ENCODE measurements around the gene IGFBP1.

The IGFBP1 gene

DNA sequence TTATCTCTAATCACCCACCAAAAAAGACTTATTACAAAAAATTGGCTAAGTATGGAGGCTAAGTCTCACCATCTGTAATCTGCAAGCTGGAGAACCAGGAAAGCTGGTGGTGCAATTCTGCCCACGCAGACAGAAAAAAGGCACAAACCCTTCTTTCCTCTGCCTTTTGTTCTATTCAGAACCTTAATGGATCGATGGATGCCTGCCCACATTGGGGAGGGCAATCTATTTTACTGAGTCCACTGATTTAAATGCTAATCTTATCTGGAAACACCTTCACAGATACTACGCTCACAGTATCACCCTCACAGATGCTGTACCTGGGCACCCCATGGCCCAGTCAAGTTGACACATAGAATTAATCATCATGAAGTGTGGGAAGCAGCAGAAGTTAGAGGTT, 22.6 kb downstream of the IGFBP1 start:
- no peak for DNase-seq

DNA sequence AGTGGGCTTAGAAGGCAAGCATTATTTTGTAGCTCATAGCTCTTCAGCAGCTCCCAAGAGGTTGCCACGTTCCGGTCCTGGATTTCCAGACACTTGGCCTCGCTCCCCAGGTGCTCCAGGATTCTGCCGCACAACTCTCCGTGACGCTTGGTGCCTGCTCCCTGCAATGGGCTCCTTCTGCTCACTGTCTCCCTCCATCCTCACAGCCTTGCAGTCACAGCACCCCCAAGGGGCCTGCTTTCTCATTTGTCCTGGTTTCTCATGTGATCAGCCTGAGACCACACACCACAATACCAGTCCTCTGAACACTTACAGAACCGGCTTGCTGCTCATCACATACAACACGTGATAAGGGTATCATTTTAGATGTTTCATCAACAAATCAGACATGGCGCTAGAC, 23.0 kb downstream of the IGFBP1 start:
- DNase-seq = no peak

DNA sequence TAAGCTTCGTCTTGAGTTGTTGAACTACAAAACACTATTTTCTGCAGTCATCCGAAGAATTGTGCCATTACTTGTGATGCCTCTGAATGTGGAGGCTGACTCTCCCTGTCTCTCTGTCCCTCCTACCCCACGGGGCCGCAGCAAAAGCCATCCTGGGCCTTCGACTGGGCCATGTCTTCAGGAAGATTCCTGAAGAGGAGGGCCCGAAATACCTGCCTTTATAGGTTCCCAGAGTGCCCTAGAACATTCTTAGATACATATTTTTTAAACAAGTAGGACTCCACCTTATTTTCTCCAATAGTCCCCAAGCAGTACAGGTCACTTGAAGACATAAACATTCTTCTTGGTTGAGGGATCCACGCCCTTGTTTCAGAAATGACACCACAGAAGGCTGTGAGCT, 24.7 kb downstream of the IGFBP1 start:
- no peak for DNase-seq

DNA sequence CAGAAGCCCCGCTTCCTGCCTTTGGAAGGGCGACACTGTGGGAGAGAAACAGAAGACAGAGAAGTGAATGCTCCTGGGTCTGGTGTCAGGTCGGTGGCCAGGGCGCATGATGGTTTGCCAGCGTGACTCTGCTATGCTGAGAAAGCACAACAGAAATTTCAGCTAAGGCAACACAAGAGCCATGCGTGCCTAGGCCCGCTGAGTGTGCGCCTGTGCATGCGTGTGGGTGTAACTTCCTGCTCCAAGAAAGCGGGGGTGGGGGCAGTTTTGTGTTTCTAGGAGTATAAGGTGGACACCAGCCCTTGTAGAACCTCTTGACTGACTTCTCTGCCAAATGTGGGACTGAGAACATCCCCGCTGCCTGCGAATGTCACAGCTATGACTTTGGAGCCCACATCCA, 26.6 kb downstream of the IGFBP1 start:
- no peak for DNase-seq

DNA sequence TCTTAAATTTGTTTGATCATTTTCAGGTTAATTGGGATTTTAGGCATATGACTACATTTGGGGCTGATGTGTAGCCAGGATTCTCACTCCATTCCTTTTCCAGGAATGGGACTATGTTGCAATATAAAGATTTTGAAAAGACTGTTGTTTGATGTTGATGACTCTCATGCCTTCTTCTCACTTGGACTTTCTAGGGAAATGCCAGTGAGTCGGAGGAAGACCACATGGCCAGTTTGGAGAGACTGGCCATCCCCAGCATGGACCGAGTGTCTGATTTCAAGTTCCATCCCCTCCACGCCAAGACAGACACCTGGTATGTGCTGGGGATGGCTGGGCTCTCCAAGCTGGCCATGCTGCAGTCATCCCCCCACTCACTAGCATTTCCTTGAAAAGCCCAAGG, 27.3 kb downstream of the IGFBP1 start:
- no peak for DNase-seq

DNA sequence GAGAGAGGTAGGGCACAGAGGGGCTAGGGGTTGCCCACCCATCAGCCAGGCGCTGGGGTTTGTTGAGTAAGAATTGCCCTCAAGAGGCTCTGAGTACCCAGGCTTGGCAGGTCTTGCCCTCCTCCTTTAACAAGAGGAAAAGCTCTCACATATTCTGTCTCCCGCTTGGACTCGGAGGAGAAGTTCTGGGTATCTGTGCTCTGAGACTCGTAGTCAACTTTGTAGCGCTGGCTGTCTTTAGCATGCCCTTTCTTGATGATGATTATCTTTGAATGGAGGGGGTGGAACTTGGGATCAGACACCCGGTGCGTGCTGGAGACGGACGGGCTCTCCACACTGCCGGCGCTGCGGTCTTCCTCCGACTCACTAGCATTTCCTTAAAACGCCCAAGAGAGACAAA, 28.8 kb downstream of the IGFBP1 start:
- DNase-seq = no peak

DNA sequence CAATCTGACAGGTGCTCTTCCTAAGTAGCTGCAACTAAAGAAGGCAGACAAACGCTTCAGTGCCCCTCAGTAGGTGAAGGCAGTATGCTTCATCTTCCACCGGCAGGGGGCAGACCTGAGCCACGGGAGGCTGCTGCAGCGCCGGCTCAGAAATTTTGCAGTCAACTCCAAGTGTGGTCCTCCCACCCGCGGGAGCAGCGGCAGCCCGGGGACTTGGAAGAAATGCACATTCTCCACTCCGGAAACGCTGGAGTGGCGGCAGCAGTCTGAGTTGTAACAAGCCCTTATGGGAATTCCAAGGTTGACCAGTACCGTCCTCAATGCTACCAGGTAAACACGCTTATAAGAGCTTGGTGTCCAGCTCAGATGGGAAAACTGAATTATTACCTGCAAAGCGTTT, 29.4 kb downstream of the IGFBP1 start:
- DNase-seq = peak; percentile 47

DNA sequence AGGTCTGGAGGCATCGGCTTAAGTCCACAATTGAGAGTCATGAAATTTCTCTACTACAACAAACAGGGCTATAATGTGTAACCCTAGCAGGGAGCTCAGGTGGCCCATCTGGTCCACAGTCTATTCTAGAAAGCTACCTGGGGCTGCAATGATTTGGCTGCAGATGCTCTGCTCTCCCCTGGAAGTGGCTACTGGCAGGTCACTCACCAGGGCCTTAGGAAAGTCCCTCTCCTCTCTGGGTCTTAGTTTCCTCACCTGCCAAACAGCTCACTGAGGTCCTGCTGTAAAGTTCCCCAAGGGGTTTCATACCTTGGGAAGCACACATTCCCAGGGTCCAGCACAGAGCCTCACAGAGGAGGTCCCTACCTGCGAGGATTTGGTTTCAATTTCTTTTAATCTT, 30.3 kb downstream of the IGFBP1 start:
- no peak for DNase-seq

DNA sequence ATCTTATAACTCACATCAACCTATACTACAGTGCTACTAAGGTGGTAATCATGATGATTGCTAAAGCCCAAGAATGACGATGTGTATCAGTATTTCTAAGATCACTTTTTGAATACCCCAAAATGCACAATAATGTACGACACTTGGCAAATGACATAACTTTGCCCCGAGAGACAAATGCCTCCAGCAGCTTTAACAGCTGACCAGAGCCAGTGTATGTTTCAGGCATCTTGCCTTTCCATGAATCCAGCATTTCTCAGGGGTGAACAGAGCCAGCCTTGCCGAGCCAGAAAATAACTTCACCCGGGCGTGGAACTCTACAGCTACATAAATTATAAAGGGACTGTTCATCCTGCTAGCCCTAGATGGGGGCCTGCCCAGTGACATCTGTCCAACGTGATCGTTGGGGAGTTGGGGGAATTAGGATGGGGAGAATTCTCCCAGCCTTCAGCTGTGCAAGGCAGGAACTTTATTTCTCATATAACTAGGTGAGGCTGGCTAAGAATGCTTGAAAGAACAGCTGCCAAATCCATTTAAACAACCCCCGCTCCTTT, 31.0 kb downstream of the IGFBP1 start:
- no peak for DNase-seq

DNA sequence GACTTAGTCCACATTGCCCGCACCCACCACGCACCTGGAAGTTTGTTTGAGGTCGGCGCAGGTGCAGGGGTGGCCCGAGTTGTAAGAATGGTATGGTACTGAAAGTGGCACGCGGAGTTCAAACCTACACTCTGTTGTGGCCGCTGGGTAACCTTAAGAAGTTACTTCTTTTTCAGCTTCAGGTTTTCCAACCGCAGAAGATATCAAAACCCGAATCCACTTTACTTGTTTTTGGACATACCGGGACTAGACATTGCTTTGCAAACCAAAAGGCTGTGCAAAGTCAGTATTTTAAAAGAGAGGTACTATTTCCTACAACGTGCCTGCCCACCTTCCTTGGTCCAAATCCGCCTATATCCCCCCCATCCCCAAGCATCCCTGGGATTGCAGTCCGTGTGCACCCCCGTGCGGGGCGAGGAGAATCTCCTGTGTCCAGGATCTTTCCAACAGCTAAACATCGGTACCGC, 31.7 kb downstream of the IGFBP1 start:
- DNase-seq = no peak

DNA sequence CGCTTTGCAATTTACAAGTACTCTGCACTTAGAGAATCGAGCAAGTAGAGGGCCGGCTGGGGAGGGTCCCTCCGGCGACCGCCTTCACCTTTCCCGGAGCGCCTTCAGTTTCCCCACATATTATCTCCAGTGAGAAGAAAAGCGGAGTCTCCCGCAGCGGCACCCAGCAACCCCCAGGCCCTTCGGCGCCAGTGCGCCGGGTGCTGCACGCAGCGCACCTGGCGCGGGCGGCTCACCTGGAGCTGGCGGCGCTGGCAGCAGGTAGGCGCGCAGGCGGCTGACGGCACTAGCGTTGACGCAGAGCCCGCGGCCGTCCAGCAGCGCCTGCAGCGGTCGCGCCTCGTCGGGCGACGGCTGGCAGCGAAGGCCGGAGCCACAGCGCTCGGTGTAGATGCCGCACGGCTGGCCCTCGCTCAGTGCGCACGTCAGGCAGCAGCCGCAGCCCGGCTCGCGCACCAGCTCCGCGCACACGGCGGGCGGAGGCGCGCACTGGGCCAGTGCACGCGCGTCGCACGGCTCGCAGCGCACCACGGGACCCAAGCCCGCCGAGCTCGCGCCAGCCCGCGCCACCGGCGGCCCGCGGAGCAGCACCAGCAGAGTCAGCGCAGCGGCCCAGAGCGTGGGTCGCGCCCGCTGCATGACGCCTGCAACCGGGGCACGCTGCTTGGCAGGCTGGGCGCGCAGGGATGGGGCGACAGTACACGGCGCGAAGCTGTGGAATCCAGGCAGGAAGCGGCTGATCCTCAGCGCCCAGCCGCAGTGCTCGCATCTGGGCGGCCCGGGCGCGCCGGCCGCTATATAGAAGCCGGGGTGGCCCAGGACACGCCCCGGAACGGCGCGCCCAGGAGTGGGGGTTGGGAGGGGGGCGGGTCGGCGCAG, 32.5 kb downstream of the IGFBP1 start, which contains the start of gene IGFBP3:
Gene IGFBP3 (minus strand): TSS at position 771 of the 879 bp plus-strand sequence. CDS start 132 bp downstream, at position 639.
- peak; percentile 67 for DNase-seq

DNA sequence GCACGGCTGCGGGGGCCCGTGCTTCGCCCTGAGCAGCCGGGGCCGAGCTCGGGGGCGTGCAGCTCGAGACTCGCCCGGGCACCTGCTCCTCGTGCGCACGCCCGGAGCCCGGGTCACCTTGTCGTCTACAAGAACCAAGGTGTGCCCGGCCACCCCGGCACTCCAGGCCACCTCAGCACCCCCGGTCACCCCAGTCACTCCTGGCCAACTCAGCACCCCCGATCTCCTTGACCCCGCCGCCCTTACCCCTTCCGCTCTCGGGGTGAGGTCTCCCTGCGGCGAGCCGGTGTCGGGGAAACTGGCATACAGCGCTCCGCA, 33.1 kb downstream of the IGFBP1 start:
- DNase-seq = no peak

DNA sequence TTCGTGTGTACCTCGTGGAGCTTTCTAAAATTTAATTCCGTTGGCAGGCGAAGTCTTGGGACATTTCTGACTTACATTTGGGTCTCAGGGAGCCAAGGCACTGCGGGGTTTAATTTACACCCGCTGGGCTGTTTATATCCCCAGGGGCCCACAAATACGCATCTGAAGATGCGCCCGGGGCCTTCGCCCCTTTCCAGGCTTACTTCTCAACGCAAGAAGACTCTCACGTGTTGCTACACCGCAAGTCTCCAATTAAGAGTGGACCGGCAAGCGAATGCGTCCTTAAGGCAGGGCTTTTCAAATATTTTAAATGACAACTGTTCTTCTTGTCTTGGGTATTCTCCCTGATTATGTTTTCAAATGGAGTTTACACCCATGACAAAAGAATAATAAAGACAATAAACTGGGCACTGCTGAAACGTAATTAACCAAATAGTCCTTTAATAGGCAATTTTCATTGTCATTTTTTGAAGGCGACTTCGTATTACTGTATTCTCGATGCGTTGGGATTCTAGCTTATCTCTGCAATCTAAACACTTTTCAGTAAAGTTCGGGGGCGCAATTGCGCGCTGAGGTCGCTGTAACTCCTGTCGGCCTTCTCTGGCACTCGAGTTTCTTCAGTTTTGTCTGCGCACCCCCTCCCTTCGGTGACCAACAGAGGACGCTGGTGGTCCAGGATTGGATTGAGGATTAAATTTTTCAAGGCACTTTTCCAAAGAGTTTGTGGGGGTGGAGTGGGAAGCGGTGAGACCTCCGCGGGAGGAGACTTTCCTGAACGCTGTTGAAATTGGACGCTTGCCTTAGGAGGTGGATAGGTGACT, 33.6 kb downstream of the IGFBP1 start:
- DNase-seq = peak; percentile 74

DNA sequence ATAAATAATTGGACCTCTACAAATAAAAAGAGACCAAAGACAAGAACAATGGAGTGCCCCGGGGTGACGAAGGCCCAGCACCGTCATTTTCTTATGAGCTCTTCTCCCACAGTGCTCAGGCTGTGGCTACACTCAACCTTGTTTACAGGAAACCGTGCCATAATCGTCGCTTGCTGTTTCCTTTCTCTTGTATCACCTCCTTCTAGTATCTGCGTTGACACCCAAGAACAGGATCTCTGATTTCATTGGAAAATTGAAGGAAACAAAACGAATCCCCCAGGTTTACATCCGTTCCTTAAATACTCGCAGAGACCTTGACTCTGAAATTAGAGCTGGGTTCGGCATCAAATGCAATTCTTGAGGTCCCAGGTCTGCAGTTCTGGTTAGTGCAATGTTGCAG, 34.5 kb downstream of the IGFBP1 start:
- peak; percentile 26 for DNase-seq

DNA sequence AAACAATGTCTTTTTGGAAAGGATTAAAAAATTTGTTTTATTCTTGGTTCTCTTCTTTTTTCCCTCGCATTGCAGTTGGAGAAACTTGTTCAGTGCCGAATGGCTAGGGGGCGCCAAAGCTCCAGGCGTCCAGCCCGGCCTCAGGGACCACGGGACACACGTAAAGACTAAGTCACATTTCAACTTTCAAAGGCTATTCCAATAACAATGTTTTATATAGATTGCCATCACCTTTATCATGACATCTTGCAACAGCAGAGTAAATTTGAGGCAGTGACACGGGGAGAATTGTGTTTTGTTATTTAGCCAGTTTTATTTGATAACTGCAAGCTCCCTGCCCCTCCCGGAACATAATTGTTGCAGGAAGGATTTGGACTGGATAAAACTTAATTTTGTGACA, 35.0 kb downstream of the IGFBP1 start:
- DNase-seq = peak; percentile 58

DNA sequence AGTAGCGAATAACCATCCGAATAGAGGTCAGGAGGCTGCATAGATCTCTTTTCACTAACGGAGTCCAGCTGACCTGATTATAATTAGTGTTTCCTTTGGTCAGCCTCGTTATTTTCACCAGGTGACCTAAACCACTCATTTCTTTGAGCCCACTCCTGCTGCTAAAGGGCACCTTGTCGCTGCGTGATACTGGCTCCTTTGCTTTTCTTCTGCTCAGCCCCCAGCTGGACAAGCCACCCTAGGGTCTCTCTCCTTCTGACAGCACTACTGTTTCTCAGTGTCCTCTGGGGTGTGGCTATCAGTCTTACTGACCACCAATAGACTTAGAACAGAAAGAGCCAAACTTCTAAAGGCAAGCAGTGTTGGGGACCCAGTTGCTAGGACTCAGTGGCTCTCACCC, 35.5 kb downstream of the IGFBP1 start:
- no peak for DNase-seq

DNA sequence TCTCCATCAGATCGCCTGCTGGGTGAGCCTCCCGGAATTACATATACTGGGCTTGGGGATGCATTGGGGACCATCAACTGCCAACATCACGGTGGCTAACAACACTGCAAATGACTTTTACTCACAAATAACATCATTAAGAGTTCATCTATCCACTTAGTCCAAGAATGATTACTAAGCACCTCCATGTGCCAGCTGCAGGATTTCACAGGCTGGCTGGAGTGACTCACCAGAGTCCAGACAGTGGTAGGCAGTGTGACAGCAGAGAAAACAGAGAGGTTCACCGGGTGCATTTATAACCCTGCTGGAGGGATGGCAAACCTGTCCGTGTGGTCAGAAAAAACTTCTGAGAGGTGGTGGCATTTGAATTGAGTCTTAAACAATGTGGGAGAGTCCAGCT, 36.0 kb downstream of the IGFBP1 start:
- DNase-seq = peak; percentile 58

DNA sequence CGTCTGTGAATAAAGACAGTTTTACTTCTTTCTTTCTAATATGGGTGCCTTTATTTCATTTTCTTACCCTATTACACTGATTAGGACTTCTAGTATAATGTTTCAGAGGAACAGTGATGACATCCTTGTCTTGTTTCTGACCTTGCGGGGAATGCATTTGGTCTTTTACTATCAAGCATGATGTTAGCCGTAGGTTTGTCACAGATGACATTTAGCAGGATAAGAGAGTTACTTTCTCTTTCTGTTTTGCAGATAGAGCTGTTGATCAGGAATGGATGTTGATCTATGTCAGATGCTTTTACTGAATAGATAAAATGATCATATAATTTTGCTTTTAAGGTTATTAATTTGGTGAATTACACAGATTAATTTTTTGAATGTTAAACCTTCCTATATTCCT, 39.4 kb downstream of the IGFBP1 start:
- no peak for DNase-seq

DNA sequence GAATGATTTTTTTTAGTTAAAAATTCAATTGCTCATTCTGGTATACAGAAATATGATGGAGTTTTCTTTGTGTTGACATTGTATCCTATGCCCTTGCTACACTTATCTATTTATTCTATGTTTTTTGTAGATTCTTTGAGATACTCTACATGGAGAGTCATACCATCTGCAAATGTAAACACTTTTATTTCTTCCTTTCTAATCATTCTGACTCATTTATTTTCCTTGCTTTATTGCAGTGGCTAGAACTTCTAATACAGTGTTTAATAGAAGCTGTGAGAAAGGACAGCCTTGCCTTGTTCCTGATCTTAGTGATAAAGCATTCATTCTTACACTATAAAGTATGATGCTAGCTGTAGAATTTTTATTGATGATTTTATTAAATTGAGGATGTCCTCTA, 42.7 kb downstream of the IGFBP1 start:
- no peak for DNase-seq

DNA sequence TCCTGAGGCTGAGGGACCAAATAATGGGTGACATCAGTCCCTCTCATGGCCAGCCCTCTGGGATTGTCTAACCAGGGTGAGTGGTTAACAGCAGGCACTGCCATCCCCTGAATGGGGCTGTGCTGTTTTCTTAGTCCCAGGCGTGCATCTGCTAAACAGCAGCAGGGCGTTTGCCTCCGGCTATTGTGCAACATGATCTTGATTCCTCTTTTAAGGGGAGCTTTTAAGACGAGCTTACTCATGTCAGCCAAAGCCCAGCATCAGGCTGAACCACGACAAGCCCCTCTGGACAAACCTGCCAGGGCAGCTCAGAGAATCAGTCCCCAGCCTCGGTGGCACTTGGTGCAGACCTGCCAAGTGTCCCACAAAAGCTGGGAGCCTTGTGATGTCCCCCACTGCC, 49.0 kb downstream of the IGFBP1 start:
- DNase-seq = no peak

DNA sequence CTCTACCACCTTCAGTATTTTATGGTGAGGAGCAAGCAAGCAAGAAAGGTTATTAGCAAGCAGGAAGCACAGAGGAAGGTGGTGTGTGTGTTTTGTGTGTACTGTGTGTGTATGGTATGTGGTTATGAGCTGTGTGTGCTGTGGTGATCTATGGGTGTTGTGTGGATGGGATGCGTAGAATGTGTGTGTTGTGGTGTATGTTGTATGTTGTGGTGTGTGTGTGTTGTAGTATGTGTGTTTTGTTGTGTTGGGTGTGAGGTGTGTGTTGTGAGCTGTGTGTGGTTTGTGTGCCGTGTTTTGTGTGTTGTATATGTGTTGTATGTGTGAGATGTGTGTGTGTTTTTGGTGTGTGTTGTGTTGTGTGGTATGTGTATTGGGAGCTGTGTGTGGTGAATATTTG, 49.6 kb downstream of the IGFBP1 start:
- no peak for DNase-seq

DNA sequence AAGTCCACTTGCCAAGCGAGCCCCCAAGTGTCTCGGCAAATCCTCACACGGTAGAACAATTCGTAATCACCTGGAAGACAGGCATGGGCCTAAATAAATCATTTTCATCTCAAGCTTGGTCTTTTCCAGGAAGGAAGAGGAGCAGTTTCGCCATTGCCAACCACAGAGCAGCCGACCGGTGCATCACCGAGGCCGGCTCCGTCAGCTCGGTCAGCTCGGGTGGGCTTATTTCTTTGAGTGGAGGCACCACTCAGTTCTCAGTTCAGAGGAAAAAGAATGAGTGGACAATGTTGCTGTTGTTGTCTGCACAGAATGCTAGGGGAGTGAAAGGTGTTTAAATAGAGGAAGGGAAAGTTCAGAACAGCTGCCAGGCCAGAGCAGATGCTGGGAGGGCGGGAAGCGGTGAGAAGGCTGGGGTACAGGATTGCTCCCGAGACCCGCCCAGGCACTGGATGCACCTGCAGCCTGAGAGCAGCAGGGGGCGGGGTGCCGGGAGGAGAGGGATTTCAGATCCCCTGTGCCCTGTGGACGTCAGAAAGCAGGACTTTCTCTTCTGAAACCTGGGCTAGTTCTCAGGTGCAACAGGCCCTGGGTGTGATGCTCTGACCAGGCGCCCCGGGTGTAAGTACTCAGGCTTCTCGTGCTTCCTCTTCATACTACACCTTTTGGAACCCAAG, 50.5 kb downstream of the IGFBP1 start:
- DNase-seq = no peak

DNA sequence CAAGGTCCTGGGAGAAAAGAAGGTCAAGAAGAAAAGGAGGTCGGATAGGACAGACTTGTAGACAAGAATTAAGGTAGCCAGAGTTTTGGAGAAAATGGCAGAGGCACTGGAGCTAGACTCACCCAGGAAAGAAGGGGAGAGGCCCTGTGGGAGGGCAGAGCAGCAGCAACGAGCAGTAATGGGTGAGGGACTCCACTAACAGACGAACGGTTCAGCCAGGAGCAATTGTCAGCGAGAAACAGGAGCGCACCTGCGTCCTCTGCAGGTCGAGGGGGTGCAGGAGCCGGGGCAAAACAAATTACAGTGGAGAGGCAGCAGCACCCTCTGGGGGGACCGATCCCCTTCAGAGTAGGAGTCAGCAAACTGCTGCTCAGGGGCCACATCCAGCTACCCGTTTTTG, 51.3 kb downstream of the IGFBP1 start:
- DNase-seq = no peak
